Caki2 (cell line): ENCODE results near the gene GDF10. TPM values are rescaled to one million over a fixed set of nuclear protein-coding genes. Genes with fewer than 3 reads are reported as not detected.

ENCODE experiments used
- DNase-seq: peaks from one replicate; pipeline ENCODE4 v3.0.0-alpha.2; 2015; ENCODE audit warnings: low read depth
- in situ Hi-C: cut with HindIII; loops from 2 replicates; pipeline ENCODE4 v1.10.0; 2016; ENCODE audit warnings: low sequenced_read_pairs, low pct_unique_long_range_greater_than_20kb, mixed read lengths
- total RNA-seq: library from RNA; depleted of rRNA; stranded (reverse); fragments of >200 nt; shearing (Covaris generic); gene quantifications from 2 replicates; pipeline ENCODE4 v1.2.3, GENCODE V29; 2014; ENCODE audit warnings: low replicate concordance

GDF10 gene
- total RNA-seq, 1 experiment from 2014 or later, result not detected

DNA sequence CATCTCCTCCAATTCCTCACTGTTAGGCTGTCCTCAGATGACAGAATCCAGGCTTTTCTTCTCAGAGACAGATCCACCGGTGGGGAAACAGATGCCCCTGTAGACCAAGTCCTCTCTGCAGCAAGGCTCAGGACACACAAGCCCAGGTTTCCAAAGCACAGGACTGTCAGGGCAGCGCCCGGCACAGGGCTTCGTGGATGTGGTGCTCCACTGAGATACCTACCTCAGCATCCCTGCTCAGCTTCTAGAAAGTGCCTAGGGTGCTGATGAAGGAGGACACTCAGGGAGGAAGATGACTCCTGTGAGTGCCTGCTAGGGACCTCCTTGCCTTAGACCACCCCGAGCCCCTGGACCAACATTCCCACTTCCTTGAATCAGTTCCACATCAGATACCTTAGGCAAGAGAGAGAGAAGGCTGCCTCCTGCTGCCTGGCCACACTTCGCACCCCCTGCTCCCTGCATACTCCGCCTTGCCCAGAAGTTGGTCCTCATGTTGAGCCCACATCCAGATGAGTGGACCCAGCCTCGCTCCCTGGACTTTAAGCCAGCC lies 39.3 kb downstream of the GDF10 start:
- DNase-seq, result no peak
- in situ Hi-C loops, result no loop called here

DNA sequence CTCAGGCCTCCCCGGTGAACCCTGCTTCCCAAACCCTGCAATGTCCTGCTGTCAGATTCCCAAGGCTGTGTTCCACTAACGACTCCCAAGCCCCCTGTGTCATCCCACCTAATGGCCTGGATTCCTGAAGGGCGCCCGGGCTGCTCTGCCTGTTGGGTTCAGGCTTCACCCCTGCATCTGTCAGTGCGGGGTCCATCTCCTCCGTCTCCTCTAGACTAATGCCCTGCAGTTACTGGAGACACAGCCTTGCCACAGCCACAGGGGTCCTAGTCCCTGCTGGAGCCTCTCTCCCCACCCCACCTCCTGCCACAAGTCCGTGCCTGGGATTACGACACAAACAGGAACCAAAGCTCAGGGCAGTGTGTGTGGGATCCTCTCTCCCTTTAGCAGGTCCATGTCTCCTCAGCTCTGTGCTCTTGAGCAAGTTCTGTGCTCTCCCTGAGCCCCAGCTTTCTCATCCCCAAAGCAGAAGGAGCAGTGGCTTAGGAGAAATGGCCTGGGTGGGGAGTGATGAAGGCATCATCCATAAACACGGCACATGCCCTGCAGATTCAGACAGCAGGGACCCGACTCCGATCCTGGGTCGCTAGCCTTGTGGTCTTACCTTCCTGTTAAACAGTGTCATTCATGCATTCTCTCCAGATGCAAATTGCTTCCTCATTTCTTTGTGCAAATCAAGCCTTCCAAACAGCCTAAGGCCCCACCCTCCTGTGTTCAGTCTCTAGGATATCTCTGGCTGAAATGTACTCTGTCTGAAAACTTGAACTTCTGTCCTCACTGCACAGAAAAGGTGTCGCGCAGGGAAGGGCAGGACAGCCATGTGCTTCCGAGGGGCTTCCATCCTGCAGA lies 40.0 kb downstream of the GDF10 start:
- in situ Hi-C loops, result no loop called here
- DNase-seq, result no peak

GRCh38 chr10:47340608-47341170 lies 40.7 kb downstream of the GDF10 start:
- peak; percentile 30 for DNase-seq

DNA sequence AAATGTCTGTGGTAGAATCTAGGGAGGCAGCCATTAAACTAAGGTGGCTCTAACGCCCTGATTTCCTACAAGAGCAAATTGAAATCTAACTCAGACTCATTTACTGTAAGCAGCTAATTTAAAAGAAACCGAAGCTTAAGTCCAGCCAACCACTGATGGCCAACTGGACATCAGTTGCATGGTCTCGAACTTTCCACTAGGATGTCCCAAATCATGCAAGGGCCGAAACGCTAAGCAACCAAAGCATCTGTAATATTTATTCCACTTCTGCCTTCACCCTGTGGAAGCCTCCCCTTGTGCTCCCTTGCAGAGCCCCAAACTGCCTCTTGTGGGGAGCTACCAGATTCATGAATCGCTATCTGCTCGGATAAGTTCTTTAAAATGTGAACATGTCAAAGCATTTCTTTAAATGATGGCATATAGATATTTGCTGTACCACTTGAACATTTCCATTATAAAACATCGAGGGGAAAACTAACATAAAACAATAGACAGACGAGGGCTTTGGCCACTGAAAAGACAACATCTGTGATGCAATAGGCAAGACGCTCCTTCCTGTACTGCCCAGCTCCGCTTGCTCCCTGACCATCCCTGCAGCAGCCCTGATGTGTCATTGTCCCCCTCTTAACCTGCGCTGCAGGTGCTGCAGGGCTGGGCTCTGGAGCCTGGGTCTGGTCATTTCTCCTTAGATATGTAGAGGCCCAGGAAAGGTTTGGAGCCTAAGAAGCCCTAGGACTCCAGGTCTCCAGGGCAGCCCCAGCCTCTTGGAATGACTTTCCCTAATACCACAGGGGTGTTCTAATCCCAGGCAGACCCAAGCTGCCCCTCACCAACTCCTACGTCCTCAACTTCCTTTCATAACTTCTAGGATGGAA lies 45.2 kb downstream of the GDF10 start:
- in situ Hi-C loops, result no loop called here

More at GRCh38 chr10:47340608-47341170, 40.7 kb downstream of the GDF10 start:
- in situ Hi-C loops, result no loop called here

GRCh38 chr10:47346581-47347302 lies 46.7 kb downstream of the GDF10 start:
- no peak for DNase-seq
- in situ Hi-C loops, result no loop called here

More for the DNA sequence above, 45.2 kb downstream of the GDF10 start:
- no peak for DNase-seq

- DNase-seq, result no peak
- in situ Hi-C loops, result no loop called here
Observed at GRCh38 chr10:47347303-47347675, 47.3 kb downstream of the GDF10 start.

GRCh38 chr10:47348138-47348651 lies 48.2 kb downstream of the GDF10 start, which contains the start of gene RBP3:
Gene RBP3 (plus strand): TSS chr10:47348363. CDS start chr10:47348485, 122 bp downstream.
- DNase-seq, result no peak
- in situ Hi-C loops, result no loop called here

GRCh38 chr10:47348661-47349470 lies 48.9 kb downstream of the GDF10 start:
- in situ Hi-C loops, result no loop called here
- DNase-seq, result no peak

GRCh38 chr10:47349516-47349915 lies 49.5 kb downstream of the GDF10 start:
- in situ Hi-C loops, result no loop called here
- no peak for DNase-seq

DNA sequence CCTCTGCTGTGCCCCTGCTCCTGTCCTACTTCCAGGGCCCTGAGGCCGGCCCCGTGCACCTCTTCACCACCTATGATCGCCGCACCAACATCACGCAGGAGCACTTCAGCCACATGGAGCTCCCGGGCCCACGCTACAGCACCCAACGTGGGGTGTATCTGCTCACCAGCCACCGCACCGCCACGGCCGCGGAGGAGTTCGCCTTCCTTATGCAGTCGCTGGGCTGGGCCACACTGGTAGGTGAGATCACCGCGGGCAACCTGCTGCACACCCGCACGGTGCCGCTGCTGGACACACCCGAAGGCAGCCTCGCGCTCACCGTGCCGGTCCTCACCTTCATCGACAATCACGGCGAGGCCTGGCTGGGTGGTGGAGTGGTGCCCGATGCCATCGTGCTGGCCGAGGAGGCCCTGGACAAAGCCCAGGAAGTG lies 50.0 kb downstream of the GDF10 start:
- in situ Hi-C loops, result no loop called here
- no peak for DNase-seq

GRCh38 chr10:47350671-47351640 lies 51.0 kb downstream of the GDF10 start:
- in situ Hi-C loops, result no loop called here
- DNase-seq, result no peak

DNA sequence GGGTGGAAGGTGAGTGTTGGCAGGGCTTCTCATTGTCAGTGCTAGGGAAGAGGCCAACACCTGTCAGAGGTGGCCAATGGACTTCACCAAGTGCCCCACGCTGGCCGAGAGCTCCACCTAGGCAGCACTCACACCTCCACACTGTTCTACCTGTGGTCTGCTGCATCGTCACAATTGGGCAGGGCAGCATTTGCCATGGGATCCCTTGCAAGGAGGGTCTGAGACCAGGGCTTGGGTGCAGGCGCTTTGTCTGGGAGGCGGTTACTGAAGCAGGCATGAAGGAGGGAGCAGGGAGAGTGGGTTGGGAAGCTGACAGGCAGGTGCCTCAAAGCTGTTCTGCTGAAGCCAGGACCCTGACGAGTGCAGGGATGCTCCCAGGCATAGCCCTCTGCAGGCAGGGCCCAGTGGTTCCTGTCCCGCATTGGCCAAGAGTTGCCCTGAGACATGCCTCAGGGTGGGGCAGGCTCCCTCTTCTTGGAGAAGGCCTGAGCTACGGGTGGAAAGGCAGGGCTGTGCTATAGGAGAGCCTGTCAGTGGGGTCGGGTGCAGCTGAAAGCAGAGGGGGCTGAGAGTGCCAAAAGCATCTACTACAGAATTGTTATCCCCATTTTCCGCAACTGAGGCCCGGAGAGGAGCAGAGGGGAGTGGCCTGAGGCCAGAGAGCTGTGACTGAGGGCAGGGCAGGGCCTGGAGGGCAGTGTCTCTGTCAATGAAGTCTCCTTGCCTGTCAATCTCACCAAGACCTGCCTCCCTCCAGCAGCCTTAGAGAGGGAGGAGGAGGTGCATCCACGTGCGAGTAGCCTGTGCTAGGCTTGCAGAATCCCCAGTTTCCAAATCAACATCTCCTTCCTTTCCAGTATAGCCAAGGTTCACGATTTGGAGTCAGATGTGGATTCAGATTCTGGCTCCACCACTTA lies 52.2 kb downstream of the GDF10 start:
- no peak for DNase-seq
- in situ Hi-C loops, result no loop called here

DNA sequence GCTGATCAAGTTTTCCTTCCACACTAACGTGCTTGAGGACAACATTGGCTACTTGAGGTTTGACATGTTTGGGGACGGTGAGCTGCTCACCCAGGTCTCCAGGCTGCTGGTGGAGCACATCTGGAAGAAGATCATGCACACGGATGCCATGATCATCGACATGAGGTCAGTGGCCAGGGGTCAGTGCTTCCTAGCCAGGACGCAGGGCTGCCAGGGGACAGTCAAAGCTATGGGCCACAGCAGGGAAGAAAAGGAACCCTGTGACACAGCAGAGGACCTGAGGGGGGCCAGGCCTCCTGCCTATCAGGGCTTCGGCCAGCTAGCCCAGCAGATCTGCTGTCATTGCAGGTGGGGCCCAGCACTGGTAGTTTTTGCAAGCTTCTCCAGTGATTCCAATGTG lies 53.4 kb downstream of the GDF10 start:
- in situ Hi-C loops, result no loop called here
- no peak for DNase-seq

DNA sequence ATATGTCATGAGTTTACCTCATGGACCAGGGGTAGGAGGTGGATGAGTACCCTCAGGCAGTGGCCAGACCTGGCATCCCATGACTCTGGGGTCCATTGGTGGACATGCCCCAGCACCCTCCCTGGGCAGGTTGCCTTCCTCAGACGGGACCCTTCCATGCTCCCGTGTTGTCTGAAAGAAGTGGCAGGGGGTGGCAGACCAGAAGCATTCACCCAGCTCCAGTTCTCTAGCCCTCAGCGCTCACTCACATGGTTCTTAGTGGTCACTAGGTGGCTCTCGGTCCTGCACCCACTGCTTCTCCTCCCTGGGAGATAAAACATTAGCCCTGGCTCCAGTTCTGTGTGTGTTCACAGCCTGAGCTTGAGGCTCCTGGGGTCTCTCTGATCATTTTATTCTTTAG lies 54.2 kb downstream of the GDF10 start:
- in situ Hi-C loops, result no loop called here
- no peak for DNase-seq

DNA sequence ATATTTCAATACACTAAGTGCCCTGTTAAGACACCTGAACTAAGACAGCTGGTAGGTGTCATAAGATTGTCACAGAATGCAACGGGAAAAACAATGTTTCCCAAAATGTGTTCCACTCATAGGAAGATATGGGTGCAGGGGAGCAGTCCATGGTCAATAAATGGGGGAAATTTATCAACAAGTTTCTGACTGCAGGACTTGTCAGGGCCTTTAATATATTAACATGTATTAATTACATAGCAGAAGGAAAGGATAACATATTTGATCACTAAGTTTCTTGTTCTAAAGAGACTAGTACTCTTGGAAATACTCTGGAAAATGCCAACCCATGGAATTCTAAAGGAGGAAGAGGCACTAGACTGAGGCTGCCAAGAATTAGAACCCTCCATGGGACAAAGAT lies 54.9 kb downstream of the GDF10 start:
- DNase-seq, result no peak
- in situ Hi-C loops, result no loop called here
